AG09319 (cell line): ENCODE results near the gene PLPP3.

Experiments
- DNase-seq: peaks from one replicate; pipeline ENCODE4 v3.0.0-alpha.2; 2010; ENCODE audit warnings: low read depth; ENCODE audit errors: extremely low read depth
- CTCF ChIP-seq: IDR thresholded peaks from 2 replicates; pipeline ENCODE4 v1.5.1; 2011; ENCODE audit warnings: low read depth, mild to moderate bottlenecking, inconsistent platforms, low read length, moderate library complexity

The PLPP3 gene

GRCh38 chr1:56493826-56494225 is 85.5 kb downstream of the PLPP3 start:
- no peak for TF ChIP-seq CTCF
- no peak for DNase-seq

- no peak for TF ChIP-seq CTCF
- DNase-seq = no peak
These were observed 87.9 kb downstream of the PLPP3 start for GRCh38 chr1:56491441-56491840.

GRCh38 chr1:56490619-56491018 is 88.7 kb downstream of the PLPP3 start:
- no peak for DNase-seq
- no peak for TF ChIP-seq CTCF

GRCh38 chr1:56489695-56490094 is 89.7 kb downstream of the PLPP3 start:
- no peak for TF ChIP-seq CTCF
- no peak for DNase-seq

- DNase-seq = no peak
- no peak for TF ChIP-seq CTCF
These were observed 94.7 kb downstream of the PLPP3 start for GRCh38 chr1:56484695-56485094.

- DNase-seq = no peak
- TF ChIP-seq CTCF = no peak
These were observed 96.3 kb downstream of the PLPP3 start for GRCh38 chr1:56483104-56483503.

- DNase-seq = no peak
- no peak for TF ChIP-seq CTCF
These were observed 96.9 kb downstream of the PLPP3 start for GRCh38 chr1:56482486-56482885.
